GM12801 (cell line): Measurements from ENCODE around the gene MVB12A.

Source experiments
- TF ChIP-seq, protein P1 (sequence below): IDR thresholded peaks from one replicate; pipeline ENCODE4 v1.5.1; 2011; ENCODE audit warnings: control low read depth; ENCODE audit not compliant: insufficient read length; ENCODE audit errors: extremely low read depth

MVB12A gene

DNA sequence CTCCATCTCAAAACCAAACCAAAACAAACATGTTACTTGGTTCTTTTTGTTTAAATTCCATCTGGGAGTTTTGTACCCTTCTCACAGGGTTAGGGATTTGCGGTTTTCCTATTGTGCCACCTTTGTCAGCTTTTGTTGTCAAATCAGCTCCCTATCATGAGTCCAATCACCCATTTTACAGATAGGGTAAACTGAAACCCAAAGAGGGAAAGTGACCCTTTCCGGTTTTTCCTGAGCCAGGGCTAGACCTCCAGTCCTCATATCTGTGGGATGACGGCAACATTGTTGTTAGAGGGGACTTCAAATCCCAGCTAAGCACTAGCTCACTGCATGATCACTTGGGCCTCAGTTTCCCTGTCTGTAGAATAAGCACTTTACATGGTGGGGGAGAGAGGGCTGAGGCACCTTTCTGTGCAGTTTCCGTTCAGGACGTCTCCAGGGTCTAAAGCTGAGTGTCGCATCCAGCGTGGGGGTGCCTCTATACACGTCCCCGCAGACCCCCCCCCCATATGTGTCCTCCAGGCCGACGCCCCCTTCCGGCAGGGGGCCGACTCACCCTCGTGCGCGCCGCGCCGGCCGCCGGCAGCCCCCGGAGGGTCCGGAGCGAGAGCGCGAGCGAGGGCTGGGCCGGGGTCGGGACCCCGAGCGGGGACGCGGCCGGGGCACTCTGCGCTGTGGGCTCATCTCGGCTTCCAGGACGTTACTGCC lies 29.7 kb upstream of the MVB12A start:
- TF ChIP-seq, protein P1, sequence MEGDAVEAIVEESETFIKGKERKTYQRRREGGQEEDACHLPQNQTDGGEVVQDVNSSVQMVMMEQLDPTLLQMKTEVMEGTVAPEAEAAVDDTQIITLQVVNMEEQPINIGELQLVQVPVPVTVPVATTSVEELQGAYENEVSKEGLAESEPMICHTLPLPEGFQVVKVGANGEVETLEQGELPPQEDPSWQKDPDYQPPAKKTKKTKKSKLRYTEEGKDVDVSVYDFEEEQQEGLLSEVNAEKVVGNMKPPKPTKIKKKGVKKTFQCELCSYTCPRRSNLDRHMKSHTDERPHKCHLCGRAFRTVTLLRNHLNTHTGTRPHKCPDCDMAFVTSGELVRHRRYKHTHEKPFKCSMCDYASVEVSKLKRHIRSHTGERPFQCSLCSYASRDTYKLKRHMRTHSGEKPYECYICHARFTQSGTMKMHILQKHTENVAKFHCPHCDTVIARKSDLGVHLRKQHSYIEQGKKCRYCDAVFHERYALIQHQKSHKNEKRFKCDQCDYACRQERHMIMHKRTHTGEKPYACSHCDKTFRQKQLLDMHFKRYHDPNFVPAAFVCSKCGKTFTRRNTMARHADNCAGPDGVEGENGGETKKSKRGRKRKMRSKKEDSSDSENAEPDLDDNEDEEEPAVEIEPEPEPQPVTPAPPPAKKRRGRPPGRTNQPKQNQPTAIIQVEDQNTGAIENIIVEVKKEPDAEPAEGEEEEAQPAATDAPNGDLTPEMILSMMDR: no peak

DNA sequence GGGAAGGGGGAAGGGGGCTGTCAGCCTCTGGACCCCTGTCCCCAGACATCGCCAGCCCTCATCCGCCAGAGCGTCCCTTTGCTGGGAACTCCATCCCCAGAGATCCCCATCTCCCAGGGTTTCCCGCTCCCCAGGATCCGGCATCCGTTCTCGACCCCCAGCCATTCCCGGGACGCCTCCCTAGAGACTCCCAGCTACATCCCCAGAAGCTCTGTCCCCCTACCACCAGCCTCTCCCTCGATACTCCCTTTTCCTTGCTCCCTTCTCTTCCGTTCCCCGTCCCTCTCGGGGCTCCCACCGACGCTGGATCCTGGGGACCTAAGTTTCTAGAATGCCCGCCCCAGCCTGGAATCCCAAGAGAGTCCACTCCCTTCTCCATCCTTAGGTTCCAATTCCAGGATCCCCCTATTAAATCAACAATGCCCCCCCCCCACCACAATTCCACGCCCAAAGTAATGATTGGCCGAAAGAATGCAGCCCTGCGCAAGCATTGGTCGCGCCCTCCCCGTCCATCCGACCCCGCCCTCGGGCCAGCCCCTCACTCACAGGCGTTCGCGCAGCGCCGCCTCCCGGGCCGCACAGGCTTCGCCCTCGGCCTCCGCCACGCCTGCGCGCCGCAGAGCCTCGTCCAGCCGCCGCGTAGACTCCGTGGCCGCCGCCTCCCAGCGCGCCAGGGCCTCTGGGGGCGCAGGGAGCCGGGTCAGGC lies 29.0 kb upstream of the MVB12A start:
- TF ChIP-seq, protein P1: no peak

DNA sequence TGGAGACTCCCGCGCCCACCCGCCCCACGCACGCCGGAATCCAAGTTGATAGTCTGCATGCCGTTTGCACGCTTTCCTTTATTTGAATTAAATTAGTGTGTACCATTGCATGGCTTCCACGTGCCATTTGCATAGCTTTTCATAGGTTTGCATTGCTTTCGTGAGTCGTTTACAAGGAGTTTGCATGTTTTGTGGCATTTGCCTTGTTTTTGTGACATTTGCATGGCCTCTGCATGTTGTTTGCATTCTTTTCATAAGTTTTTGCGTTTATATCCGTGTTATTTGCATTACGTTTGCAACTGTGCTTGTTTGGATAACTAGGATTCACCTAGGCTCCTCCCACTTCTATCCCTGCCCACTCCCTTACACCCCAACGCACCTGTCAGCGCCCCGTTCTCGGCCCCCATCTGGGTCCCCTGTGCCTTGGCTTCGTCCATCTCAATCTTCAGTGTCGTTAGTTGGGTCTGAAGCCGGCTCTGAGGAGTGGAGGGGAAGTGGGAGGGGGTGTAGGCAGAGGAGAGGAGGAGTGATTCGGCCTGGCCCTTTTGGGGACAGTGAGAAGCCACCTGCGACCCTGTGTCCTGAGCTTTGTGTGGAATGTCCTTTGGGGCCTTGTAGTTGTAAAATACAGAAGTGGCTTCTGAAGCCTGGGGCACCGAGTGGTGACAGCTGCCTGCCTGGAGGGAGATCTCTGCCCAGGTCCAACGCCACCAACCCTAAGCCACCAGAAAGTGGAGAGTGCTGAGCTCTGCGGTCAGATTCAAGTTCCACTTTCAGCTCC lies 28.3 kb upstream of the MVB12A start:
- TF ChIP-seq, protein P1: no peak

DNA sequence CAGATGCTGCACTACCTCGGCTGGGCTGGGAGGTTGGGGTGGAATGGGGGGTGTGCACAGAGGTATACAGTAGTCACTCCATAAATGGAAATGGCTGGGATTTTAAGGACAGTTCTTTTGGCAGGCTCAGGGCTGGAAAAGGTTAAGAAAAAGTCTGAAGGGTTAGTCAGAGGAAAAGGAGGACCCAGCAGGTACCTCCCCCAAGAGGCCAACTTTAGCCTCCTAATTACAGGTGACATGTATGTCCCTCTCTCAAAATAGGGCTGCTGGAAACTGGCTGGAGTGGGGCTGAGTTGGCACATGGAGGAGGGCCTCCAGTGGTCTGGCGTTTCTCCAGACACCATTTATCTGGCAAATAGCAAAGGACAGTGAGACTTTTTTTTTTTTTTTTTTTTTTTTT lies 26.8 kb upstream of the MVB12A start:
- TF ChIP-seq, protein P1: no peak

DNA sequence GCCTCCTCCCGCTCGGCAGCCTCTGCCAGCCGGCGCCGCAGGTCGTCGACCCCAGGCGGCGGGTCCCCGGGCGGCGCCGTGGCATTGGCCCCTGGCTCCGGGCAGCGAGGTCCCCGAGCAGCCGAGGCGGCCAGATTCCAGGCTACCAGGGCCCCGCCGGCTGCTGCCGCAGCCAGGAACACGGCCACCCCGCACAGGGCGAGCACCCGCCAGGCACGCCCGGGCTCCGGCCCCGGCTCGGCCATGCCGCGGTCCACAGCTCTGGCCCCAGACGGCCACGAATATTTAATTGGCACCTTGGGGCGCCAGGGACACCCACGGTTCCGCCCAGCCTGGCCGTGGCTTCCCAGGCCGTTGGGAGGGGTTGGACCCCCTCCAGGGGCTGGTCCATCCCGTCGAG lies 25.9 kb upstream of the MVB12A start, which contains the start of gene CCDC194:
Gene CCDC194, minus strand, starts transcription at position 283 of the 400 bp plus-strand sequence. Its CDS starts 38 bp downstream, at position 245.
- TF ChIP-seq, protein P1: no peak

DNA sequence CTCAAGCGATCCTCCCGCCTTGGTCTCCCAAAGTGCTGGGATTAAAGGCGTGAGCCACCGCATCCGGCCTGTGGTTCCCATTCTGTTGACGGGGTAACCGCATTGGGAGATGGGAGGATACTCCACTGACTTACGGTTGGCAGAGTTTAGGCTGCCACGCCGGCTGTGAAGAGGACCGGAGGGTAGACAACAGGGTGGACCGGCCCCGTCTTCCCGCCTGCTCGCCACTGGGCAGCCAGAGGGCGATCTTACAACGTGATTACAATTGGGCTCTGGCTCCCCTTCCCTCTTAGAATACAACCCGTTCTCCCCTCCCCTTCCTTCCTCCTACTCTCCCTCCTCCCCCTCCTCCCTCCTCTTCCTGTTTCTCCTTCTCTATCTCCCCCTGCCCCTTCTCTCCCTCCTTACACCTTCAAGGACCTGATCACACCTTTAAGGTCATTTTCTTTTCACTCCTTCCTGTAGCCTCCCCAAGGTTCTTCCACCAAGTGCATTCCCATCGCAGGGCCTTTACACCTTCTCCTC lies 24.9 kb upstream of the MVB12A start:
- TF ChIP-seq, protein P1: no peak

DNA sequence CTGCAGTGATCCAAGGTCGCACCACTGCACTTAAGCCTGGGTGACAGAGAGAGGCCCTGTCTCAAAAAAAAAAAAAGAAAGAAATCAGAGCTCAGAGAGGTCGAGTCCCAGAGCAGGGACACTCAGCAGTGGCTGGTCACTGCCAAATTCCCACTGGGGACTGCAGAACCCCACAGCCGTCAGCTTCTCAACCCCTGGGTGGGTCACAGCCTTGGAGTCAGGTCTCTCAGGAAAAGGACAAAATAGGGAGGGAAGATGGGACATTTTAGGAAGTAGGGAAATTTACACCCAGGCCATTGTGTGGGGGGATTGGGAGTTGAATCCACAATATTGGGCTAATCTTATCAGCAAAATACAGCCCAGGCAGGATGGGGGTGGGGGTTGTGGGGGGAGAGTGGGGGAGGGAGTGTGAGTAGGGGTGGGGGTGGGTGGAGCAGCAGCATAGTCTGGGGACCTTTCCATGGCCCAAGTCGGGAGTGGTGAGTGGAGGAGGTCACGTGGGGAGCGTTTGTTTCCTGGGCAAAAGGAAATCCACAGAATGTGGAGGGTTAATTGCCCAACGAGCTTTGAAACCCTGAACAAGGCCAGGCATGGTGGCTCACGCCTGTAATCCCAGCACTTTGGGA lies 20.8 kb upstream of the MVB12A start:
- TF ChIP-seq, protein P1: no peak
